NCI-H82 treated with DMSO at 0.1 percent for 48 hours (cell line): ENCODE data around the gene PRPF40B.
A peak's percentile ranks its signal among the peaks of the same experiment; 100 is the strongest.

Source experiments
- DNase-seq: peaks from one replicate; lab custom pipeline; 2025; ENCODE audit not compliant: unreplicated experiment; lab: John Stamatoyannopoulos, UW

PRPF40B gene

DNA sequence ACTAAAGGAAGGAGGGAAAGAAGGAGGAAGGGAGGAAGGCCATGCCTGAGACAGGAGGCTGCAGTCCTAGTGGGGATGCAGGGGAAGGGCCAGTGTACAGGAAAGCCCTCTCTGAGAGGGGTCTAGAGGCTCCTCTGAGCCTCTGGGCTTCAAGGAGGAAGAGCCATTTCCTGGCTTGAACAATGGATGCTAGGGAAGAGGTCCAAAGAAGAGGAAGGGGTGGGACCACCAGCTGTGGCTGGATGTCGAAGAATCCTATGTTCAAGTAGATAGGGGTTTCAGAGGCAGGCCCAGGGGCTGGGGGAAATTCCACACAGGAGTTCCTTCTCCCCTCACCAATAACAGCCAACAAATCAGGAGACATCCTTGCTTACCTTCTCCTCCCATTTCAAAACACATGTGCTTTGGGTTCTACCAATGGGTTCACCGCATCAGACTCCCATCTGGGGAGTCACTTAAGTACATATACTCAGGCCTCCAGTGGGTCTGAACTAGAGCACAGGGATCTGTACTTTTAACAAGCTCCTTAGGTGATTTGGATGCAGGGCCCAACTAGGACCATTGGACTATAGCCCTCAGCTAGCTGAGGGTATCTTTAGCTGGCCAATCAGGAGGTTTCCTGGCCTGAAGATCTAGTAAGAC lies 32.4 kb downstream of the PRPF40B start:
- no peak for DNase-seq

DNA sequence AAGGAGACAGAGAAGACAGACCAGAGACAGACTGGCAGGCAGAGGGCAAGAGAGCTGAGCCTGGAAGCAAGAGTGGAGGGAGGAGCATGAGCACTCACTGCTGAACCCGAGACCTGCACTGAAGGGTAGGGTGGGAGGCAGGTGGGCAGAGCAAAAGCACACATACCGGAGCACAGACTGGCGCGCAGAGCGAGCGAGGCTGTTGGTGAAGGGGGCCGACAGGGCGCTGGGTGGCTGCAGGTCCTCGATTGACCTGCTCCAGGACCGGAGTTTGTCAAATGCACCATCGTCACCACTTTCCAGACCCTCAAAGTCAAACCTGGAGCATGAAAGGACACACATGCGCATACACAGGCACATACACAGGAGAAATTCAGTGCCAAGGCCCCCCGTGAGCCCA lies 34.9 kb downstream of the PRPF40B start:
- DNase-seq, result no peak

DNA sequence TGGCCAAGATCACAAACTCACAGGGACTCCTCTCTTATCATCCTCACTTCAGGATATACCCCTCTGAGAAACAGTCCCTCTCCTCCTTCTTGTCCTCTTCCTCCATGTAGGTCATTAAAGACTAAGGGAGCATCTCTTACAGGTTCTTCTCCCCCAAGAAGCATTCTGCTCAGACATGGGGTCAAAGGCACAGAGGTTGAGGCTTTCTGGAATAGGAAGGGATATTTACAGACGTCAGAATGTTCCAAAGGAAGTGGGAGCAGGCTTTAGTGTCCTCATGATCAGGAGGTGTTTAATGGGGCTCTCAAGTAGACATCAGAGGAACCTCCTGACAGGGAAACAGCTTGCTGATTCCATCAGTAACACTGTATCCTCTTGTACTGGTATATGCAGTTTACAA lies 36.4 kb downstream of the PRPF40B start:
- no peak for DNase-seq

DNA sequence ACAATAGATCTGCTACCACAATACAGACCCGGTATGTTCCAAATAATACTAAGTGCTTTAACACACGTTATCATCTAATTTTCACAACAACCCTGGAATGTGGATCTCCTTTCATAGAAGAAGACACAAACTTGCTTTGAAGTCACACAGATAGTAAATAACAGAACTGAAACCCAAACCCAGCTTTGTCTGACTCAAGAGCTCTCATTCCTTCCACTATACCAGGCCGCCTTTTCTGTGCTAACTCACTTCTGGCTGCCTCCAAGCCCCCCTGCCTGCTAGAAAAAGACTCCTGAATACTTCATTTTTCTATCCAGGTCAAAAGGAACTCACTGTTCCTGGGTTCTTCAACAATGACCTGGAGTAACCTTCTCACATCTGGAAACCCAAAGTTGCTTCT lies 37.8 kb downstream of the PRPF40B start:
- no peak for DNase-seq

DNA sequence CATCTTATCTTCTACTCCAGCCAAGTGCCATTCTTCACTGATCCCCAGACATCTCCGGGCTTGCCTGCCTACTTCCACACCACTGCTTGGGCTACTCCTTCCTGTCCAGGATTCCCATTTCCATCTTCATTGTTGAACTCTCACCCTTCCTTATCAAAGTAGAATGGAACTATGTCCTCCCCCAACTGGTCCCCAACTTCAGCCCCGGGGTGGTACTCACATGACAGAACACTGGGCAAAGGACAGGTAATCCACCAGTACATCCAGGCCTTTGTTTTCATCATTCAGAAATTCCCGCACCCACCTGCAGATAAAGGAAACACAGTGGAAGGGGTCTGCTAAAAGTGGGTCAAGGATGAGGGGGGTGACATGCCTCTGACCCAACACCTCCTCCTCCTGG lies 38.4 kb downstream of the PRPF40B start:
- DNase-seq, result no peak

DNA sequence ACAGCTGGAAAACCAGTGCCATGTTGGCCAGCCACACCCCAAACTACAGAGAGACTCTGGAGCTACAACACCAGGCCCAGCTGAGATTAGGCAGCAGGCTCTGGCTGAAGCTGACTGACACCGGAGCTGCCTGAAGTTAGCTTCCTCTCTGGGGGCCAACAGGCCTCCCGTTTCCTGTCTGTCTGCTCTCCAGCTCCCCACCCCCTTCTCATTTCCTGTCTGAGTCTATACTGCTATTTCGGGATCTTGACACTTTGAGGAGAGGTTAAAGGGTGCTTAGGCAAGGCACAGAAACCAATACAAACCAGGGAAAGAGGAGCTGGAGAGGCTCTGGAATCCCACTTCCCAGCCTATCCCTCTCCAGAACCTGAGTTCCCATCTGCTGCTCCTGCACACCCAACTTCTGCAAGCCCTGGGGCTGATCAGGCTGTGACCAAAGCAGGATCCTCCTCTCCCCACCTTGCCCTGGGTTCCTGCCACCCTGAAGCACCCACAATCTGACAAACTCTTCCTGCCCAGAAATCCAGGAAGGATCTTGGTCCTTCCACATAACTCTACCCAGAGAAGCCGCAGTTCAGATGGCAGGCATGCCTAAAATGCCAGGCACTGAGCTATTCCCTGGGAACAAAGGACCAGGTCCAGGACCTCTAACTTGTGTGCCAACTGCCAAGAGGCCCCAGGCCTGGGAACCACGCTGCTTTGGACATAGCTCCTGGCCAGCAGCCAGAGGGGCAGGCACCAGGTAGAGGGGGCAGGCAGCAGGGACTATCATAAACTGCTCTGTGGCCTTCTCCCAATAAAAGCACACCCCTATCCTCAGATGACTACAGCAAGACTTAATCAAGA lies 39.9 kb downstream of the PRPF40B start:
- no peak for DNase-seq

DNA sequence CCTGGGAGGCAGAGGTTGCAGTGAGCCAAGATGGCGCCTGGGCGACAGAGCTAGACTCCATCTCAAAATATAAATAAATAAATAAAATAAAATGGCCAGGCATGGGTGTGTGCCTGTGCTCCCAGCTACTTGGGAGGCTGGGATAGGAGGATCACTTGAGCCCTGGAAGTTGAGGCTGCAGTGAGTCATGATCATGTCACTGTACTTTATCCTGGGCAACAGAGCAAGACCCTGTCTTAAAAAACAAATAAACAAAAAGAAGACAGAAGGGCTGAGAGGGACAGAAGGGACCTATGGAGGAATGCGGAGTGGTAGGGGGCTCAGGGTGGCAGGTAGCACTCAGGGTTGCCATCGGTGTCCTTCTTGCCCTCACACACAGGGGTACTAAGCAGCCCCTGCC lies 40.8 kb downstream of the PRPF40B start:
- no peak for DNase-seq

DNA sequence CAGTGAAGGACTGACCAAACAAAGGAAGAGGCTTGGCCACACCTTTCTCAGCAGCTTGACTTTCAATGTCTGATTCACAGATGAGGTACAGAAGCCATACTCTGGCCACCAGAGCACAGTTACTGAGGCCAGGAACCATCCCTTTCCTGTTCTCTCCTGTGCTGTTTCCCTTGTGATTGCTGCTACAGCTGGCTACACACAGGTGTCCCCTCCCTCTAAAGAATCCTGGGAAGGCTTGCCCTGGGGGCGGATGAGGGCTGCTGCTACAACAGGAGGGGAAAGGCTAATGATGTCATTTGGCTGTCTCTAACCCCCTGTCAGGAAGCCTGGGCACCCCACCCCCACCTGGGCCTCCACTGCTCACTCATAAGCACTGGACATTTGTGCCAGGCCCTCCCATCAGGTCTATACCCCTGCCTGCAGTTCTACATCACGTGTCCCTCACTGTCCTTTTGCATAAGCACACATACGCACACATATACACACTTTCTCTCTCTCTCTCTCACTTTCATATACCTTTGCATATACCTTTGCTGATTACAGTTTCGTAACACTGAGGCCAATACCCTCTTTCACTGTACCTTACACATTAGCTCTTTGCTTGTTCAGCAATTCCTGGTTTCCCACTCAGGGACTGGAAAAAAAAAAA lies 41.4 kb downstream of the PRPF40B start:
- DNase-seq, result no peak

DNA sequence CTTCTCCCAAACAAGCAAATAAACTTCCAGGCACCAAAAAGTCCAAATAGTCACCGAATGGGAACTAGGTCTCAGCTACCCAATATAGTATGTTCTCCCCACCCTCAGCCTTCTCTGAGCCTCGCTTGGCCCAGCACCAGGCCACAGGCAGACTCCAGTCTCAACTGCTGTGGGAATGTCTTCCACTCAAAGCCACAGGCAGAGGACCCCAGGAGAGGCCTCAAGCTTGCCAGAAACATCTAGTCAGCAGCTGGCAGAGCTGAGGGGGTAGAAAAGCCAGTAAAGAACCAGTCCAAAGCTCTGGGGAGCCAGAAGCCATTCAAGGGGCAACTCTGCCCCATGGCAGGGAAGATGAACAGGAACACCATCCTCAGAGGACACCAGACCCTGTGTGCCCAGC lies 42.0 kb downstream of the PRPF40B start:
- no peak for DNase-seq

DNA sequence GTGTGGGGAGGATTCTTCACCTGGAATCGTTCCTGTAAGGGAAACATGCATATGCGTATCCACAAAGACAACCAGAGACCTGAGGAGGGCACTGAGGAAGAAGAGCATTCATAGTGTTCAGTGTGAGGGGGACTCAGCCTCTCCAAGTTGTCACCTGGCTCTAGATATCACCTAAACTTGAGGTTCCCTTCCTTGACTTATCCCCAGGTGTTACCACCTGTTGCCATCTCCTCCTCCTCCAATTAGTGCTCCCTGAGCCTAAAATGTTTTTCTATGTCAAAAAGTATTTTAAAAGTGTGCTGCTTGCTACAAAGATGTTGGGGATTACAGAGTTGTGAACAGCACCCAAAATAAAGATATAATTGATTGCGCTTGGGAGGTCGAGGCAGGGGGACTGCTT lies 42.8 kb downstream of the PRPF40B start:
- DNase-seq, result no peak

DNA sequence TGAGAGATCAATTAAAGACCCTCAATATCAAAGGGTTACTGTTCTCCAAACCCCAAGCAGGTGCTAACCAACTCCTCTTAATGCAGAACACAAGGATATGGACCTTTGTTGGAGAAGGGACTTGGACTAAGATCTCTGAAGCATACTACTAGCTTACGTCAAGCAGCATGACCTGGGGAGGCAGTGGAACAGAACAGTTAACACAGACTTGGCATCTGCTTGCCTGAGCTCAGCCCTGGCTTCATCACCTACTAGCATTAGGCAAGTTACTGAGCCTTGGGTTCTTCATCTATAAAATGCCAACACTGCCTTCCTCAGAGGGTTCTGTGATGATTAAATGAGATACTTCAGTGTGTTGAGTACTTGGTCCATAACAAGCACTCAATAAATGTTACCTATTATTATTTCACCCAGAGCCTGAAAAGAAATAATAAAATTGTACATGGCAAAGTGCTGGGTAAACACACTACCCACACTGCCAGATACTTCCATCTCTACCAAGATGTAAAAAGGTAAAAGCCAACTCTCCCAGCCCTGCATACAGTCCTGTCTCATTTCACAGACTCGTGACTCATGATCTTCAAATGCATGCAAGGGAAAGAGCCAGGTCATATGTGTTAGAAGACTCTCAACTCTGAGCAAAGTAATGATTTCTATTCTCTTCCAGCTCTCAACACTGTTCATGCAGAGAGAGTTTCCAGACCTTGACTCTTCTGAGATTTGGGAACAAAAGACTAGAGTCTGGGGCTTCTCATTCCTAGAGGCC lies 44.1 kb downstream of the PRPF40B start:
- DNase-seq, result no peak

DNA sequence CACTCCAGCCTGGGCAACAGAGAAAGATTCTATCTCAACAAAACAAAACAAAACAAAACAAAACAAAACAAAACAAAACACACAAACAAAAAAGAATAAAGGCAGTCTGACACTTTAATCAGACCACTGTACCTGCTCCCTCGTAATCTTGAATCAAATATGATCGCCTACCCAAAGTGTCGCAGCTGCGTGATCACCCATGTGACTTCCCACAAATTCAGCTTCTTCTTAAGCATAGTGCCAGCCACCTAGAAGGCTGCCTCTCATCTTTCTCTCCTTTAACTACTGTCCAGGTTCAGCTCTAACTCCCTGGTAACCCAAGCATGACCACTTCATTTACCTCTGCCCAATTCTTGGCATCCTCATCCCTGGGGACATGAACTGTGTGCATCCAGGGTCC lies 46.4 kb downstream of the PRPF40B start:
- no peak for DNase-seq

DNA sequence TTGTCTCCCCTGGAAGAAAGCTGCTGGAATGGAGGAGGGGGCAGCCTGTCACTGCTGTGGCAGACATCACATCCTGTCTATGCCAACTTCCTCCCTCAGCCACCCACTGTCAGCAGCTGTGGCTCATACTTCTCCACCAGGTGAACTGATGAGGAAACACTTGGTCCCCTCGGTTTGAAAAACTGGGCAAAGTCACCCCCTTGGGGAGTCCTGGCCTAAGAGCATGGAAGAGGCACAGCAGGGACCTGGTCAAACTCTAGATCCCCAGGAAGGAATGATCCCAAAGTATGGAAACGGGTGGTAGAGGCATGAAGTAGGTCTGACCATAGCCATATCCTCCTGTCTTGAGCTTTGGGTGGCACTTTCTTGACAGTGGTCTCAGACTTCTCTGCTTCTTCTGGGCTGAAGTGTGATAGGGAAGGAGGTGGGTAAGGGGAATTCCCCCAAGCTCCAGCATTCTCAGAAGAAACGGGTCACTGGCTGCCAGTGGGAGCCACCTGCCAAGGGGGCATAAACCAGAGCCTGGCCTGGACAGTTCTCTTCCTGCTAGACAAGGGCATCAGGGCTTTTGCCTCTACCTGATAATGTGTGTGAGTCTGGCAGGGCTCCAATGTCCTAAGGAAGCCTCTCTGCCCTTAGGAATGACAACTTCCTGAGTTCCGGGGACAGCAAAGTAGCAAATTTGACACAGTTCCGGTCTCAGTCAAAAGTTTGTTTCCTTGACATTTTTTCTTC lies 47.8 kb downstream of the PRPF40B start:
- DNase-seq, result no peak

DNA sequence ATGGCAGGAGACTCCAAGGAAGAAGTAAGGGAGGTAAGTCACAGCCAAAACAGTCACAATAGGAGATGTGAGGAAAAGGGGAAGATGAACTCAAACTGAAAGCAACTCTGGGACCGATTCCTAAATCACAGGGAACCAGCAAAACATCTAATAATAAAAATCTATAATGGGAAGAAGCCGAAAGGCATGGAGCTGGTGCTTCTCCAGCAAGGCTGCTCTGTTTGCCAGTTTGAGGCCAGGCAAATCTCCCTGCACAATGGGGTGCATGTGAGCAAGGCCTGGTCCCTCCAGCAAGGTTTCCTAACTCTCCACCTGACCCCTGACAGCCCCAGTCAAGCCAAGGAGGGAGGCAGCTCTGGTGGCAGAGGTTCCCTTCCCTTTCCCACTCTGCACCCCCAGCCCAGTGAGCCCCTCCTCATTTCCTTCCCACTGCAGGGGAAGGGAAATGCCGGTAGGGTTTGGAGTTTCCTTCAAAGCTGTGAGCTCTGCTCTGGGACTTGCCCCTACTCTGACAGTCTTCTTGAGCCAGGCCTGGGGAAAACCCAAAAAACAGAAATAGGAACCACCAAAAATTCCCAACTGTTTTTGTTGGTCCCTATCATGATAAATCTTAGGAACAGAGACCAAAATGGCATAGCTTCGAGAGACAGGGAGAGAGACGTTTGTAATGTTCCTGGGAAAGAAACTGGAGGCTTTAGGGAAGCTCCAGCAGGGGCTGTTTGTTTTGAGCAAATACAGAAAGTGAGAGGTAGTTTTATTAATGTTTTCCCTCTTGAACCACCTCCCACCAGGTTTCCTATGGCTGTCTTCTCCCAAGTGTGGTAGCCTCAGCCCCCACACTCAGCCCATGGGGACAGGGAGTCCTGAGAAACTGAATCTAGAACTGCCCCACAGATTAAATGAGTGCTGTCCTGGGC lies 49.2 kb downstream of the PRPF40B start:
- DNase-seq, result no peak

DNA sequence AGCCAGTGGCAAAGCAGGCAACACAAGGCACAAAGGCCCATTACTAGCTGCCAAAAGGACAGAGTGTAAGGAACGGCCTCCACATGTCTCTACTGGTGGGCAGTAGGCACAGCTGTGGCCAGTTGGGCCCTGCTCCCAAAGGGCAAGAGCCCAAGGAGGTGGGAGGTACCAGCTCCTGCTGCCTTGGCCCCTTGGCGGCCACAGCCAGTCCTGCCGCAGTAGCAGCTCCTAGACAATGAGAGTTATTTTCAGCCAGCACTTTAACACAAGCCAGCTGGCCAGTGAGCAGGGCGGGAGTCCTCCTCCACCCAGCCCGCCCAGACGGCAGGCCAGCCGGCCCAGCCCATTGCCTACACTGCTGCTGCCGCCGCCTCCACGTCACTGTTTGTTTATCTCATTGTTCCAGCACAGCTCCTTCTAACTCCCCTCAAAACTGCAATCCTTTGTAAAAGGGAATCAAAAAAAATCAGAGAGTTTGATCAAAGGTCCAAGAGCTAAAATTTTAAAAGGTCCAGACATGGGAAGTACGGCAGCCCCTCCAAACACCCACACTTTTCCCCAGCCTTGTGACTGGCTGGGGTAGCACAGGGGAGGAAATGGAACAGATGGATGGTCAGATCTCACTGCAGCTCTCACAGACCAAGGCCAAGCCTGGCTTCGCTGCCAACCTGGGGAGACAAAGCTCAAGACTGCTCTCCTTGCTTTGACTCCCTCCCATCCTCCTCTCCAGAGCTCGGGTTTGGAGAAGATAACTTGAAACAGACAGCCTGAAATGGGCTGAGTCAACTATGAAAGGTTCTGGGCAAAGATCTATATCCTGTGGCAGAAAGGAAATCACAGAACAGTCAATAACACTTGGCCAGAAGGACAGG lies 50.3 kb downstream of the PRPF40B start:
- DNase-seq, result peak; percentile 83

DNA sequence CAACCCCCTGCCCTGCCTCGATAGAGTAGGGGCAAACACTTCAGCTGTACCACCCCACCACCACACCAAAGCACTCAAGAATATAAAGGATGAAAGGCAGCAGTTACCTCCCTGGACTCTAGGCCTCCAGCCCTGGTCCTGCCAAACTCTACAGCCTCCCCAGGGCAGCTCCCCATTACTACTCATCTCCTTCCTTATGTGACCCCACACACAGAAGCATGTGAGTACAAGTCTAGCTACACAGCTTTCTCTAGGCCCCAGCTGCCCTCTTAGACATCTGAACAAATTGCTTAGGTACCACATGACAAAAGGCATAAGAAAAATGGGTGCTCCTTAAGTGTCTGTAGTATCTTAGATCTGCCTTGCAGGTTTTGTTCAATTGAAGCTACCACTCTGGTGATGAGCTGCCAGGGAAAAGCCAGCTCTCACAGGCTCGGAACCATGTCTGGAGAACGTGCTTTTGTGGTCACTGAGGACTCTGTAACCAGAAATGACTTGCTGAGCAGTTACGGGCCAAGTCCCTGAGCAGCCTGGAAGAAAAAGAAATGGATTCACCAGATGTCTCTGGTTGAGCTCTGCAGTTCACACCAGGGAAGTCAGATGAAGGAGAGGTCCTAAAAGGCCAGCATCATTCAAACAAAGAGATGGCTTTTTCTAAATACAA lies 51.1 kb downstream of the PRPF40B start:
- no peak for DNase-seq

DNA sequence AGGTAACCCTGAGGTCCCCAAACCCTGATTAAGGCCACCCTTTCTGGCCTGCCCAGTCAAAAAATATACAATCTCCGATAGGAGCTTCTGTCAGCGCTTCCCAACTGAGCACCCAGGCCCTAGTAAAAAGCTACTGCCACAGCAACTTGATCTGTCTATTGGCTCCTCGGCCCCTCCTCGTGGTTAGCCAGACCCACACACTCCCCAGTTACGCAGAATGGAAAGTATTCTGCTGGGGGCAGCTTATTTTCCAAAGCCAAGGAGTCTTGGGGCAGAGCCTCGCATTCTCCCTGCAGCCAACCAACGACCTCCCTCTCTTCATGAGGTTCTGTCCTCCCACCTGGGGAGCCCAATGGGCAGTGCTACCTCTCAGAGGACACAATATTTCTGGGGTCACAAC lies 51.8 kb downstream of the PRPF40B start:
- no peak for DNase-seq

DNA sequence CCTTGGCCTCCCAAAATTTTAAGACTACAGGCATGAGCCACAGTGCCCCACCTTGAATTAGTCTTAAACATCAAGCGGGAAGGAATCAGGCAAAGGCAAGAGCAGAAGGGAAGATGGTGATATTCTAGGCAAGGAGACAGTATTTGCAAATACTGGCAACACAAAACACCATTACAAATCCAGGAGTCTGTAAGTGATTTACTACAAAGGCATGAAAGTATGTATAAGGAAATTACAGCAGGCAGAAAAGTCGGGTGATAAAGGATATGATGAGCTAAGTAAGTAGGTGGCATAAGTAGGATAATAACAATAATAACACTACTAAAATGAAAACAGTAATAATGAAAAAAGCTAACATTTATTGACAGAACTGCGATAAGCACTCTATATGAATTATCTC lies 55.4 kb downstream of the PRPF40B start:
- no peak for DNase-seq
